Measurements from ENCODE around the gene TBCD.

Gene TBCD

DNA sequence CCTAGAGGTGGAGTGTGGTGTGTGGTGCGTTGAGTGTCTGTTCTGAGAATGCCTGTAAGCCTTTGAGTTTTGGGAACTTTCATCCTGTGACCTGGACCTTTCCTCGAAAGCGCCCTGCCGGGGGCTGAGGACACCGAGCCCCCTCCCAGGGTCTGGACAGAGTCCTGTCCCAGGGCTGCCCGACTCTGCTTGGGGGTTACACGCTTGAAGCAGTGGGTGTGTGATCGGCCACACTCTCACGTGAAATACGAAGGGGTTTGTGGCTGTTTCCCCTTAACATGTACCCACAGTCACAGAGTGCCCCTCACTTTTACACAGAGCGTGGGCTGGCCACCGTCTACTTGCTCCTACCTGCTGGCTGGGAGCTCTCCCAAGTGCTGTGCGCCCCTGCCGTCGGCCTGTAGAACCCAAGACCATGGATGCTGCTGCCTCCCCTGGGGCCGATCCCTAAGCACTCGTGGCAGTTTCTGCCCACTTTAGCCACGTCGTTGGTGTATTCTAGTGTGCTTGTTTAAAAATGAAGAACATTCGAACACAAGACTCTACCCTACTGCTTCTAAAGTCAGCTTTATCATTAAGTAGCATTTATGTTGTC, 81.1 kb downstream of the TBCD start:
- DNase-seq (ENCODE audit: low read depth): no peak

DNA sequence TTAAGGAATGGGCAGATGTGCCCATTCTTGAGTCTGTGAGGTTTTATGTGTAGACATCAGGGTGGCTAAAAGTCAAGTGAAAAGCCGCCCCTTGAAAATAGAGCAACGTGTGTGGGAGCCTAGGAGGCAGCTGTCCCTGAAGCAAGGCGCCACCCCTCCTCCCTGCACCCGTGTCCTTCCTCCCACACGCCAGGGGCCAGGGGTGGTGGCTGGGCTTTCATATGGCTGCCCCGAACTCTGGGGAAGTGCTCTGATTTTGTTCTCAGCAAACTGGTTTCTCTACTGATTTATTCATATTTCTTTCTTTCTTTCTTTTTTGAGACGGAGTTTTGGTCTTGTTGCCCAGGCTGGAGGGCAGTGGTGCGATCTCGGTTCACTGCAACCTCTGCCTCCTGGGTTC, 83.3 kb downstream of the TBCD start:
- DNase-seq (ENCODE audit: low read depth): no peak

DNA sequence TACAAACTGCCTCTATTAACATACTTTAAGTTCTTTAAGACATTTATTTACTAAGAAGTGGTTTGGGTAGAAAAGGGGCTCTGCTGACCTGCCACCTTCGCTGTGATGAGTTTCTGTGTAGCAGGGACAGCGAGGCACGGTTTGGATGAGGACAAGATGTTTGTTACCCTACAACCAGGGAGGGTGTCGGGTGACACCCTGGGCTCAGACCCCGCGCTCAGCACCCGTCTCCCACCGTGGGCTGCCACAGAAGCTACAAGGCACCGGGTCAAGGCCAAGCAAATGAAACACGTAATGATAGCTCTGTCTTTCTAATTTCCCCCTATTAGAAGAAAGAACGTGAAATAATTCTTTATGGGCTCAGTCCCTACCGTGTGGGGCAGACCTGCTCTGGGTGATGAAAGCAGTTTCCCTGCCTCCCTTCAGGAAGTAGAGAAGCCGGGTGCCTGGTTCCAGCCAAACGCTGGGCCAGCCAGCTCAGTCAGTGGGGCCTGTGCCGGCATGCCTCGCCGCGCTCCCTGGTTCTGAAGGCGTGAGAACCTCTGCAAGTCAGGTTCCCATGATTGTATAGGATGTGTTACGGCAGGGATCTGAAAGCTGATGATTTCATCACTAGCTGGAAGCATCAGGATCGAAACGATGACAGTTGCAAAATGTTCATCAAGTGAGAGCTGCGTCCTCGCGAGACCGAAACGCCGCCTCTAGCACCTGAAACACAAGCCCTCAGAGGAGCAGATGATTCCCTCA, 84.1 kb downstream of the TBCD start:
- DNase-seq (ENCODE audit: low read depth): no peak

DNA sequence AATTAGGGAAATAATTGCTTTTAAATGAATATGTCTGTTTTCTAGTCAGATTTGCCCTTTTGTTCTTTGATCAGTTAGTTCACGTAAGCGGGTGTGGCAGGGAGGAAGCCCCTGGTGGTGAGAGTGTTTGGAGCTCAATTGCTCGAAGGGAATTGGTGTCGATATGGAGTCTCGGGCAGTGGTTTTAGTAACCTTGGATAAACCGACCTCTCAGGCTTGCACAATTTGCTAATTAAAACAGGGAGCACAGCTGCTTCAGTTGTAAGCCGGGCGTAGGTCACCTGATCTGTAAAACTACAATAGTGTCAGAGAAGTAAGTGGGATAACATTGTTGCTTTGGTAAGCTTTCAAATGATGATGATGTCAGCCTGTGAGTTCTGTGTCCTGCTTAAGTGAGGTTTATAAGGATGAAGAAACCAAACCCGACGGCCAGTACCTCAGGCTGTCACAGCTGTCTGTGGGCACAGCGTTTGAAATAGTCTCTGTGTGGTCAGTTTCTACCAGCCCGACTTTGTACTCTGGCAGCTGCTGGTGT, 85.0 kb downstream of the TBCD start:
- DNase-seq (ENCODE audit: low read depth): no peak

DNA sequence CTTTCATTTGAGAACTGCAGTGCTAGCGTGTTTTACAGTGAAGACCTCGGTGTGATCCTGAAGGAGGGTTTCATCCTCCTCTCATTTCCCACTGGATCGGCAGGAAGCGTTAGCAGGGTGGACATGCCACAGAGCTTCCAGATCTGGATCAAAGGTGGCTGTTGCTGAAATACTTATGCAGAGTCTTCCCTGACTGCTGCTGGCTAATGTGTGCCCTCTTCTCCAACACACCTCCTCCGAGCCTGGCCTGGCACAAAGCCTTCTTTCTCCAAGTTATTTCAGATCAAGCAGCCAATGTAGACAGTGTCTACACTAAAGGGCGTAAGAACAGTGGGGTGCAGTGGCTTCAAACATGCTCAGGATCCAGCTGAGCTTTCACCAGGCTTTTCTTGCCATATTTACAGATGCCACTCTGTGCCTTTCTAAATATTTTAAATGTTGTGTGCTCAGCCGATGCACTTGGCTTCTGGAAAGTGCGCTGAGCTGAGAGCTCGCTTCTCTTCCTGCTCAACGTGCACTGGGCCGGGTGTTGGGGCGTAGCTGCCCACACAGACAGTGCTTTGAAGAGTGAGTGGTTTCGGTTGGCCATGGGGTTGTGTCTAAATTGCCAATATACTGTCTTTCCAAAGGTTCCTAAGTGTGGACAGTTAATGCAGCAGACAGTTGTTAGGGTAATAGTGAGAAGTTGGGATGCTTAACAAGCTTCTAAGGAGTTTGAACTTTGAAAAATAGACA, 85.9 kb downstream of the TBCD start:
- no peak for DNase-seq (ENCODE audit: low read depth)

DNA sequence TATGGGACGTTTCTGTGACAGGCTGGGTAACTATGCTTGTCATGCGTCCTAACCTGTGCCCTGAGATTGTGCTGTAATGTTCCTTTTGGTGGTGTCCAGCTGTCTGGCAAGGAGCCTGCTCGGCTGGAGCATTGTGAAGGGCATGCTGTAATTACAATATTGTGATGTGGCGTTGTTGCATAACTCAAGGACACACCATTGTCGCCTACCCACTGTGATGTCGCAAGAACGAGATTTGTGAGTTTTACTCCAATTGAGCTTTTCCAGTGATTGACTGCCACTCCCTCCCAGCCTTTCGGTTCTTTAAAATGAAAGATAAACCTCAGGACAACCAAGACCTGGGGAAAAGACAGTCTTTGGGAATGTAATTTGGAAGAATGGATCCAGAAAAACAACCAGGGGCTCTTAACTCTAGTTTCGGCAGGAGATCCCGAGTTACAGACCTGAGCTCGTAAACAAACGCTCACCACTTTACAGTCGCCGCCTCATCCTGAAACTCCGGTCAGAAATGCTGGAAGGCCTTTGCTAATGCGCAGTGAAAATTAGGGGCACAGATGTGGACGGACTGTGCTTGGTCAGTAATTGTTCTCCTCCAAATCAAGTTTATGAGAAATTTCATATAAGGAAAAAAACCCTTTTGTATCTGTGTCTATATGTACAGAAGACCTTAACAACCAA, 86.7 kb downstream of the TBCD start:
- DNase-seq (ENCODE audit: low read depth): no peak

DNA sequence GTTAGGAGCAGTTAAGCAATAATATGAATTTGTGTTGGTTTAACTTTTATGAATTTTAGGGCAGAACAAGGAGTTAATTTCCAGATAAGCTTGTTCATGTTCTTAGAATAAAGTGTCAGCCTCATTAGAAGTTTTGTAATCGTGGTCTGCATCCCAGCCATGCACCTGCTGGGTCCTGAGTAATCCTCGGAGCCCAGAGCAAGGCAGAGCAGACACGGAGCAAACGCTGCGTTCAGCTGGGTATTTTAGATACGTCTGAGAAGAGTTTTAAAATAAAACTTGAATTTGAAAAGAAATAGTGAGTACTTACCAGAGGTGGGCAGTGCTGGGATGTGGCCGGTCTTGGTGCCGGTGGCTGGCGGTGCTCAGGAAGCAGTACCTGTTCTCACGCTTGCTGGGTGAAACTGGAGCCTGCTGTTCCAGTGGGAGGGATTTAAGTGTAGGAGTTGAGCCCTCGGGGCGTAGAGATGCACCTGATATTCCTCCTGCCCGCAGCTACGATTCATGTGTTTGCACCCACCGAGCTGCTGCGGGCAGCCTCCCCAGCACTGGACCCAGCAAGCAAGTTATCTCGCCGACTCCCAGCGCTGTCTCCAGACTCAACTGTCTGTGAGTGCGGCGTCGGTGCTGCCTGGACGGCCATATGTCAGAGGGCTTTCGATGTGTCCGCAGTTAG, 87.9 kb downstream of the TBCD start, which contains the start of gene ZNF750:
Gene ZNF750, minus strand, starts transcription at position 406 of the 676 bp plus-strand sequence. CDS start 7,568 bp downstream, outside the sequence.
- no peak for DNase-seq (ENCODE audit: low read depth)

DNA sequence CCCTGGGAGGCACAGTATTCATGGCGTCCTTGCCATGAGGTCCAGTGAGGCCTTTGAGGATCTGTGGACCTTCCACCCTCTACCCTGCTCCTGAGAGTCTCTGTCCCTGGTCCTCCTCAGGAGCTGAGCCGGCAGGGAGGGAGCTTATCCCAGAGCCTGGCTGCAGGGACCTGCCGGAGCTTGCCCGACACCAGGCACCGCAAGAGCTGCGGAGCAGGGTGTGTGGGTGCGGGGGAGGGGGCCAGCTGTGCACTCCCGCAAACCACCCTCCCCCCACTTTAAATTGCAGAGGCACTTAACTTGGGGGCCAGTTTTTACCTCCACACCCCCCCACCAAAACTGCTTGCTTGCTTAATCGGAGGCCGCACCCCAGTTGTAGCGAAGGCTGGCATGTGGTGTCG, 88.6 kb downstream of the TBCD start:
- no peak for DNase-seq (ENCODE audit: low read depth)

DNA sequence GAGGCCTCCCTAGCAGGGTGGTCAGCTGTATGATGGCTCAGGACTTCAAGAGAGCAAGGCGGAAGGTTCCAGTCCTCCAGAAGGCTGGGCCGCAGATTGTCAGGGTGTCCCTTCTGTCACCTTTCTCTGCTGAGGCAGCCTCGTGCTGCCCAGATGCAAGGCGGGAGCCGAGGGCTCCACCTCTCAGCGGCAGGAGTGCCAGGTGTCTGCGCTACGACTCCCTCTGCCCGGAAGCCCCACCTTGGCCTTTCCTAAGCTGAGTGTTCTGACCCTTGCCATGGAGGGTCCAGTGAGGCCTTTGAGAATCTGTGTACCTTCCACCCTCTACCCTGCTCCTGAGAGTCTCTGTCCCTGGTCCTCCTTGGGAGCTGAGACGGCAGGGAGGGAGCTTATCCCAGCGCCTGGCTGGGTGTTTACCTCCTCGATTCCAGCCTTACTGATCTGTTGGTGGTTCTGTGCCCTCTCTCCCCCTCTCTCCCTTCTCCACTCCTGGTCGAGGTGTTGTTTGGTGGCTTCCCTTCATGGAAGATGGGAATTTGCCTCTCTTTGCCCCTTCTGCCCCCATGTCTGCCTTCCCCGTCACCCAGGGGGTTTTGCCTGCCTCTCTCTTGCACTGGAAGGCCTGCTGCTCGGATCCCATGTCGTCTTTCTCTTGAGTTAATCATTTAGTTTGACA, 90.2 kb downstream of the TBCD start:
- no peak for DNase-seq (ENCODE audit: low read depth)

DNA sequence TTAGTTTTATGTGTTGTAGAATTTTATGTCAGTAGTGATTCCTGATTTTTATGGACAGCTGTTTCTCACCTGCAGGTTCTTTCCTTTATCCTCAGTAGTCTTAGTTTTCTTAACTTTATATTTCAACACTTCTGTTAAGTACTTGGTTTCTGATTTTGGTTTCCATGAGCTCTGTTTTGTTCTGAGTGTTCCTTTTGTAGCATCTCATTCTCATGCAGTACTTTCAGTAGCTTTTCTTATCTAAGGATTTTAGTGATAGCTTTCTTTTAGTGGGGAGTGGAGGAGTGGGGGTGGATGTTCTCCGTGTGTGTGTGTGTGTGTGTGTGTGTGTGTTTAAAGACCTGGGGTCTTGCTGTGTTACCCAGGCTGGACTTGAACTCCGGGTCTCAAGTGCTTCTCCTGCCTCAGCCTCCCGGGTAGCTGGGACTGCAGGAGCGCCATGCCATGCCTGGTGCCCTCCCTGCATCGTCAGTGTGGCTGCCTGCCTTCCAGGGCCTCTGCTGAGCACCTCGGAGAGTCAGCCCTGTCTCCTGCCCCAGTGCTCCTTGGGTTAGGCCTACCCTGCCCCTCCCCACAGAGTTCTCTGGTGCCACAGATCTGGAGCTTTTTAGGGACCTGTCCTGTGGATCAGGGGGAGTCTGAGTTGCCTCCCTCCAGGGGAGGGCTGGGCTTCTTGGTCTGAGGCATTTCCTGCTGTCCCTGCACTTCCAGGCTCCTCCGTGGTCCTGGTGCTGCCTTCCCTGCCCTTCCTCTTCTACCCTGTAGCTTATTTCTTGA, 92.2 kb downstream of the TBCD start:
- no peak for DNase-seq (ENCODE audit: low read depth)

DNA sequence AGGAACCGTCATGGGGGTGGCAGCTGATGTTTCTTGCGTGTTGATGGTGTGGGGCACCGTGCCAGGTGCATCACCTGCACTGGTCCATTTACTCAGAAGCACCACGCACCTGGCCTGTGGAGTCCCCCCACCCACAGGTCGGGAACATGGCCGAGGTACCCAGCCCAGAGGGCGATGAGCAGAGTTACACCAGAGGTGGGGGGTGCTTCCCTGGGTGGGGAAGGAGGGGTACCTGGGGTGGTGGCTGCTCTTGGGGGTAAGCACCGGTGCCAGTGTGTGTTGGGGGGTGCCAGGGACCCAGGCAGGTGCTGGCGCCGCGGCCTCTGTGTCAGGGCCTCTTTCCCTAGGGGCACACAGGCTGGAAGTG, 92.9 kb downstream of the TBCD start:
- no peak for DNase-seq (ENCODE audit: low read depth)

DNA sequence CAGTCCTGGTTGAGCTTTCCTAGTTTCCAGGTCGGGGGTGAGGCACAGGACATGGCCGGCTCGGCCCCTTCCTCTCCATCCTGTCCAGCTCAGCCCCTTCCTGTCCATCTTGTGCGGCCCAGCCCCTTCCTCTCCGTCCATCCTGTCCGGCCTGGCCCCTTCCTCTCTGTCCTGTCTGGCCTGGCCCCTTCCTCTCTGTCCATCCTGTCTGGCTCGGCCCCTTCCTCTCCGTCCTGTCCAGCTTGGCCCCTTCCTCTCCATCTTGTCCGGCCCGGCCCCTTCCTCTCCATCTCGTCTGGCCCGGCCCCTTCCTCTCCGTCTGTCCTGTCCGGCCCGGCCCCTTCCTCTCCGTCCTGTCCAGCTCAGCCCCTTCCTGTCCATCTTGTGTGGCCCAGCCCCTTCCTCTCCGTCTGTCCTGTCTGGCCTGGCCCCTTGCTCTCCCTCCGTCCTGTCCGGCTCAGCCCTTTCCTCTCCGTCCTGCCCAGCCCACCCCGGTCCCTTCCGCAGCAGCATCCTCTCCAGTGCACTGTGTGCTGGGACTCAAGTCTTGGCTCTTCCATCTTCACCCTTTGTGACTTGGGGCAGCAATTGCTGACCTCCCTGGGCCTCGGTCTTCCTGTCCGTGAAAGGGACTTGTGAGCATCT, 93.4 kb downstream of the TBCD start:
- DNase-seq (ENCODE audit: low read depth): no peak

DNA sequence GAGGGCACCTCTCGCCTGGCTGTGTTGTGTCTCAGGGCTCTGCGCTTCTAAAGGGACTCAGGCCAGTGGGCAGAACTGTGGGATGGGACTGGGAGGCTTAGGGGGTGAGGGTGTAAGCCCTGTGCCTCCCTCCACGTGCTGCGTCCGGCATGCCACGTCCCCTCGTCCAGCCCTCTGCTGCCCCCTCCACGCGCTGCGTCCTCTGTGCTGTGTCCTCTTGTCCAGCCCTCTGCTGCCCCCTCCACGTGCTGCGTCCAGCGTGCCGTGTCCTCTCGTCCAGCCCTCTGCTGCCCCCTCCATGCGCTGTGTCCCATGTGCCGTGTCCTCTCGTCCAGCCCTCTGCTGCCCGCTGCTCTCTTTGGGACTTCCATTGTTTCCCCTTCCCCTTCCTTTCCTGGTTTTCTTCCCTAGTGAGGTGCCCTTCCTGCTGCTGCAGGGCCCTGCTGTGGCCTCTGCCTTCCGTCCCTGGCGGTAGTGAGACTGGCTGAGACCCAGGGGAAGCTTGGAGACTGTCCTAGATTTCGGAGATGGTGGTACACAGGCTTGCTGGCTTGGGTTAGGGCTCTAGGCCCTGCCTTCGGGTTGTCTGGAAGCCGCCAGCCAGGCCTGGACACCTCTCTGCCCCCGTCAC, 94.3 kb downstream of the TBCD start:
- DNase-seq (ENCODE audit: low read depth): no peak

DNA sequence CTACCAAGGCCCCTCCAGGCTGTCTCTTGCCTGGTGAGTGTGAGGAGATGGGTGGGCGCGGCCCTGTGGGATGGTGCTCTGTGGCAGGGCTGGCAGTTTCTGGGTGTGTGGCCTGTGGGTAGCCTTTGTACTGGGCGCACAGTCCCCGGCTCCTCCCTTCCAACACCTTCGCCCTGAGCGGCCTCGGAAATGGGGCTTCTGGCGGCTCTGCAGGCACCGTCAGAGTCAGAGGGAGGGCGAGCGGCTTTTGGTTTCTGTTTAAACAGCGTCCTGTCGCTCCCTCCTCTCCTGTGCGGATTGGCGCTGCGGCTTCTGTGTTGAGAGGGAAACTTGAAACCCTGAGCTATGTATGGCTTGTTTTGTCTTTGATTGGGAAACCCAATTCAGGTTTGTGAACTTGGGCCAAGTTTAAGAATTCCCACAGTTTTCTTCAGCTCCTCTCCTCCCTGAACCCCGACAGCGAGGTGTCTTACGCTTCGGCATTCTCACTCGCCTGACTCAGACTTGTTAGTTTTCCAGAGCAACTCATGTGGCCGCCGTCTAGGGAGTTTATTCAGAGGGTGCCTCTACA, 96.2 kb downstream of the TBCD start:
- DNase-seq (ENCODE audit: low read depth): peak; percentile 25

DNA sequence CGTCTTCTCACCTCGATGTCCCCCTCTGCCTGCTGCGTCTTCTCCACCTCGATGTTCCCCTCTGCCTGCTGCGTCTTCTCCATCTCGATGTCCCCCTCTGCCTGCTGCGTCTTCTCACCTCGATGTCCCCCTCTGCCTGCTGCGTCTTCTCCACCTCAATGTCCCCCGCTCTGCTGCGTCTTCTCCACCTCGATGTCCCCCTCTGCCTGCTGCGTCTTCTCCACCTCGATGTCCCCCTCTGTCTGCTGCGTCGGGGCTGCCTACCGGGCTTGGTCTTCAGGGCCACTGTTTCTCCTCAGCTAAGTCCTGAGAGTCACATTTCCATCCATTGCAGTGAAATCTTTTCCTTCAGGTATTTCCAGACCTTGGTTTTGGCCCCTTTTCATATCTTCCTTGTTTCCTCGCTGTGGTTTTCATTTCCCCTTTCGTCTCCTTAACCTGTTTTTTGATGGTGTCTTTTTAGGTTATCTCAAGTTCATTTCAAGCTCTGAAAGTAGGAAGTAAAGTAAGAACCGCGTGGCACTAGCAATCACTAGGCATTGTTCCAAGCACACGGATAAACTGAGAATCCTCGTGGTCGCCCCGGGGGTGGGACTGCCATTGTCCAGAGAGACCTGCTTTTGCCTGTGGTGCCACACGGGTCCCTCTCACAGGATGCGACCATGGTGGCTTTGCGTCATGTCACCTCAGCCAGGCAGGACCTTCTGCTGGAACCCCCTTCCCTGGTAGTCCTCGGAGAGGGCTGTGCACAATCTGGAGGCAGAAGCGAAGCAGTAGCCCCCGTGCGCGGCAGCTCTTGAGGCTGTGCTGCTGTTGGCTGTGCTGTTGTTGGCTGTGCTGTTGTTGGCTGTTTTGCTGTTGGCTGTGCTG, 97.4 kb downstream of the TBCD start:
- no peak for DNase-seq (ENCODE audit: low read depth)

DNA sequence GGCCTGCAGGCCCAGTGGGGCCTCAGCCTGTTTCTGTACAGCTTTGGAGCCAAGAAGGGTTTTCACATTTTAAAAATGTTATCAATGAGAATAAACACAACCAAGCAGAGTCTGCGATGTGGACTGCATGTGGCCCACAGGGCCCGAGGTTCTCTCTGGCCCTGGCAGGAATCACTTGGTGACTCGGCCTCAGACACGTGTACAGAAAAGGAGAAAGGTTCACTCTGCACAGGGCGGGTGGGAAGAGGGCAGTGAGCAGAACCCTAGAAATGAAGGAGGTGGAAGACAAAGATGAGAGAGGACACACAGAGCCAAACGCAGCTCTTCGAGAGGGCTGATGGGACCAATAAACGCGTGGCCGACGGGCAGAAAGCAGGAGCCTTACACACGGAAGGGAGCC, 99.5 kb downstream of the TBCD start:
- no peak for DNase-seq (ENCODE audit: low read depth)

DNA sequence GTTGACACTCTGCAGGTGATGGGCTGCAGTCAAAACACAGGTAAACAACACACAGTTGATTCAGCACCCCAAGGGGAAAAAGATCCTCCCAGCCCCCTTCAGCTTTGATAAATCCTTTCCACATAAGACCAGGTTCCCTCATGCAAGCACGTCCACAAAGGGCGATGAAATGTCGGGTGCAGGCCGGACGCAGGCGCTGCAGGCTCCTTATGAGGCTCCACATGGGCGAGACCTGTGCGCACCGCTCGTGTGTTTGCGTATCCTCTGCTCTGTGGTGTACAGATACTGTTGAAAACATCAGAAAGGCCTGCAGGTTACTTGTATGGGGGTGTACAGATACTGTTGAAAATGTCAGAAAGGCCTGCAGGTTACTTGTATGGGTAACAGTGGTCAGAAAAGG, 102.4 kb downstream of the TBCD start:
- no peak for DNase-seq (ENCODE audit: low read depth)

DNA sequence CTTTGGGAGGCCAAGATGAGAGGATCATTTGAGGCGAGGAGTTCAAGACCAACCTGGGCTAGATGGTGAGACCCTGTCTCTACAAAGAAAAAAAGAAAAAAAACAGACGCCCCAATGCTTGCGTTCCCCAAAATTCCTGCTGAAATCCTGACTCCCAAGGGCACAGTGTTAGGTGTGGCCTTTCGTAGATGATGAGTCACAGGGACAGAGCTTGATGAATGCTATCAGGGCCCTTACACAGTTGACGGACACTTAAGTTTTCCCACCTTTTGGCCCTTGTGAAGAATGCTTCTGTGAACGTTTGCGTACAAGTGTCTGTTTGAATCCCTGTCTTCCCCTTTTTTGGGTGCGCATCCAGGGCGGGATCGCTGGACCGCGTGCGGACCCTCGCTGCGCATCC, 104.5 kb downstream of the TBCD start:
- no peak for DNase-seq (ENCODE audit: low read depth)
